ENCODE data around the gene TNIP1.

GRCh38 chr5:151071021-151071420, 9.8 kb downstream of the TNIP1 start:
- no peak for TF ChIP-seq CTCF (IDR thresholded peaks at IDR 0.05; ENCODE audit: borderline replicate concordance, extremely low read depth, low read length, poor library complexity, severe bottlenecking)
- TF ChIP-seq EZH2 (IDR thresholded peaks at IDR 0.05; ENCODE audit: borderline replicate concordance, low read depth, low read length, severe bottlenecking): no peak

Data from DND-41 (cell line).